HG03196 (cell line): ENCODE data around the gene LCN10.
"Not testable (repeated sequence)": the region's sequence is repeated elsewhere in the genome, so short reads cannot be mapped to it uniquely, and the experiment has no call there.

ENCODE experiments used
- ATAC-seq: cut with Tn5 transposase; IDR thresholded peaks from one replicate; pipeline ENCODE4 v1.9.1; 2021; ENCODE audit not compliant: unreplicated experiment

LCN10 gene

DNA sequence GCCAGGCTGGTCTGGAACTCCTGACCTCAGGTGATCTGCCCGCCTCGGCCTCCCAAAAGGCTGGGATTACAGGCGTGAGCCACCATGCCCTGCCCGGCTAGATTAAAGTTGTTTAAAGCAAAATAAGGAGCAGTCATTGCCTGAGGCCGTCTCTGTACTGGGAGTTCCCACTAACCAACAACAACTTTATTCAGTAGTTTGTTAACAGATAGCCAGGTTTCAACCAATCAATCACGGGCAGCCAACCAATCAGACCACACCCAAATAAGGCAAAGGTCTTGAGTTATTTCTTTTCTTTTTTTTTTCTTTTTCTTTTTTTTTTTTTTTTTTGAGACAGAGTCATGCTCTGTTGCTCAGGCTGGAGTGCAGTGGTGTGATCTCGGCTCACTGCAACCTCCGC lies 38.0 kb downstream of the LCN10 start:
- ATAC-seq: not testable (repeated sequence)

GRCh38 chr9:136703276-136703860 lies 39.4 kb downstream of the LCN10 start:
- ATAC-seq: no peak

DNA sequence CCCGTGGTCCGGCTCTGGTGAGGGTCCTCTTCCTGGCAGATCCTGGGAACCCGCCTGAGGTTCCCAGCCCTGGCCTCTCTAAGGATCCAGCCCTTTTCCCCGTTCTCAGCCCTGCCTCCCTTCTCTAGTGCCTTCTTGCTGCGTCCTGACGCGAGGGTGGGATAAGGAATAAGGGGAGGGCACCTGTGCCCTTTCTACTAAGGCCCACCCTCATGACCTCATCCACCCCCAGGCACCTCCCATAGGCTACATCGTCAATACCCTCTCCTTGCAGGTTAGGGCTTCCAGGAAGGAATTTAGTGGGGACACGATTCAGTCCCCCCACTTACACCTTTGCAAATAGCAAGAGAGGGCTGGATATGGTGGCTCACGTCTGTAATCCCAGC lies 41.1 kb downstream of the LCN10 start:
- ATAC-seq: no peak

DNA sequence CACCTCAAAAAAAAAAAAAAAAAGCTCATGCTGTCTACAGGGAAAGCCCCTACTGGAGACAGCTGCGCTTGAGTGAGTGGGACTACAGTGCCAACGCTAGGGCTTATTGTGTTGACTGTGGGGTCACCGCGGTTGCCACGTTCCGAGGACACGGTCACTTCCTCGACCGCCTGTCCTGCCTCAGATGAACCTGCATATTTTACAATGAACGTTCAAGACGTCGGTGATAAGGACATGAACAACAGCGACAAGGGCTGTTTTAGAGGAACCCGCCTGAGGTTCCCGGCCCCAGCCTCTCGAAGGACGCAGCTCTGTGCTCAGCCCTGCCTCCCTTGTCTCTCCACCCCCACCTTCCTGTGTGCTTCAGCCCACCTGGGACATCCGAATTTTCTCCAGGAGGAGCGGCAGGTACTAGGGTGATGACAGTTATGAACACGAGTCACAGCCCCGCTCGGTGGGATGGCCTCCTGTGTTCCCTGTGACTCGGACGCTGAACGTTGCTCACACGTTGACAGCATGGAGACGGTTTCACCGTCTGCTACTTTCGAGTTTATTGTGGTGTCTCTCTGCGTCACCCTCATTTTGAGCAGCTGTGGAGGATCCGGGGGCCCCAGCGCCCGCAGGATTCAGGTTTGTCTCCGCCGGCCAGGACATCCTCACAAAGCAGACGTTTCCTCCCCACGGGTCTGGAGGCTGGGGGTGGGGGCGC lies 41.6 kb downstream of the LCN10 start:
- ATAC-seq: no peak

- ATAC-seq: no peak
These were observed 42.4 kb downstream of the LCN10 start for GRCh38 chr9:136700304-136700703.

DNA sequence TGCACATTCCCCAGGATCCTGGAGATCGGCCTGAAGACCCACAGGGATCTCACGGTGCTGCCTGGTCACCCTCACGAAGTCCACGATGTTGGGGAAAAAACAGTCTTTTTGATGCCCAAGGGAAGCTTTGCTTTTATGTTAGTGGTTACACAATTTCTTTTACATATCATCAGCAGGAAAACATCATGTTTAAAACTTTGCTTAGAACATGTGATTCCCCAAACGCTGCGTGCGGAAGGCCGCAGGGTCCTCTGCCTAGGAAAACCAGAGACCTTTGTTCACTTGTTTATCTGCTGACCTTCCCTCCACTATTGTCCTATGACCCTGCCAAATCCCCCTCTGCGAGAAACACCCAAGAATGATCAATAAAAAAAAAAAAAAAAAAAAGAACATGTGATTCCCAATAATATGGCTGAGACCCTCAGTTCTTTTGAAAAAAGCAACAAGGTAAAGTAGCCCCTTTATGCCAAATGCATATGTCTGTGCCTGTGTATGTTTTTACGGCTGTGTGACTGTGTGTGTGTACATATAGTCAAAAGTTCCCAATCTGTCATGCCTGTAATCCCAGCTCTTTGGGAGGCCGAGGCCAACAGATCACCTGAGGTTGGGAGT lies 44.0 kb downstream of the LCN10 start:
- no peak for ATAC-seq

- ATAC-seq: no peak
These were observed 44.8 kb downstream of the LCN10 start for GRCh38 chr9:136697821-136698526.

DNA sequence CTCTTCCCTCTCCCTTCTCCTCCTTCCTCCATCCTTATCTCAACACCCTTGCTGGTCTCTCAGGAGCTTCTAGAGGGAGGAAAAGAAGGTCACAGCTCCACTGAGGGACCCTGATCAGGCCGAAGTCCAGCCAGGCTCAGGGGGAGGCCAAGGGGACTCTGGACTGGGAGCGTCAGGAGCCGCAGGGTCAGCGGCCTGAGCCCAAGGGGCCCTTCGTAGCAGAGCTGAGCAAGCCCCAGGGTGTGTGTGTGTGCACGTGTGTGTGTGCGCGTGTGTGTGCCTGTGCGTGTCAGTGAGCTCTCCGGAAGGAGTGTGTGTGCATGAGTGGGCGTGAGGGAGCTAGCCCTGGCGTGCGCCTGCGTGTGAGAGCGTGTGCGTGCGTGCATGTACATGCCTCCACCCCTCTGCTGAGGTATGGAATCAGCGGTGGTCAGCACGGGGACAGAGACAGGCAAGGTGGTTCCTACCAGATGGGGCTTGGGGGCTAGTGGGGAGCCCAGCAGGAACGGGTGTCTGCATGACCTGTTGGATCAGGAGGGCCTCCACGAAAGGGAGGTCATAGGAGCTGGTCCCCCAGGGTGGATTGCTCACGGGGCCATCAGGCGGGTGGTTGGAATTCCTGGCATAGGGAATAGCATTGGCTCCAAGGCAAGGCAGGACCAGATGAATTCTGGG lies 45.5 kb downstream of the LCN10 start:
- ATAC-seq: no peak

- no peak for ATAC-seq
These were observed 46.2 kb downstream of the LCN10 start for GRCh38 chr9:136696502-136696901.

- ATAC-seq: no peak
These were observed 46.8 kb downstream of the LCN10 start for GRCh38 chr9:136695955-136696354.

- no peak for ATAC-seq
These were observed 47.3 kb downstream of the LCN10 start for GRCh38 chr9:136695435-136695895.

GRCh38 chr9:136694872-136695247 lies 47.9 kb downstream of the LCN10 start:
- ATAC-seq: no peak

DNA sequence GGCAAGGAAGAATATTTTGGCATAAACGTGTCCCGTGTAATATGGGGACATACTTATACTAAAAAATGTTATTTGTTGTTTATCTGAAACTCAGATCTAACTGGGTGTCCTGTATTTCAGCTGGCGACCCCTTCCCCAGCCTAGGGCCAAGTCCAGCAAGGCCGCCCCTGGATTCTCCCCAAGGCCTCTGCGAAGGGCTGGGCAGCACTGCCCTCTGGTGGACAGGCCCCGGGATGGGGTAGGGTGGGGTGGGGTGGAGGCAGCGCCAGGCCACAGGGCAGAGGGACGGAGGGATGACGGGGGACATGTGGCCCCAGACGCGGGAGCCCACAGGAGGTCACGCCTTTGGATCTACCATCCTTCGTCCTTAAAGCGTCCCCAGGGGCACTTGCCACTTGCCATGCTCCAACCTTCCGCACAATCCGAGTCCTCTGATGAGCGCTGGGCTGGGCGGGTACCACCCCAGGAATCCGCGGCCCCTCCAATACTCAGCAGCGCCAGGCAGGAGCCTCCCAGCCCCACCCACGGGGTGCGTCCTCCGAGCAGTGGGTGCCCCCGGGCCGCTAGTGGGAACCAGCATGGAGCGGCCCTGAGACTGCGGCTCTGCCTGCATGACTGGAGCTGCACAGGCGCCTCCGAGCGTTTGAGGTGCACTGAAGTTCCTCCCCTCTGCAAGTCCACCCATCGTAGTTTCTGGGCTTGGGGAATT lies 48.4 kb downstream of the LCN10 start:
- no peak for ATAC-seq

- no peak for ATAC-seq
These were observed 49.1 kb downstream of the LCN10 start for GRCh38 chr9:136693490-136694162.

- ATAC-seq: no peak
These were observed 49.6 kb downstream of the LCN10 start for GRCh38 chr9:136693135-136693489.

DNA sequence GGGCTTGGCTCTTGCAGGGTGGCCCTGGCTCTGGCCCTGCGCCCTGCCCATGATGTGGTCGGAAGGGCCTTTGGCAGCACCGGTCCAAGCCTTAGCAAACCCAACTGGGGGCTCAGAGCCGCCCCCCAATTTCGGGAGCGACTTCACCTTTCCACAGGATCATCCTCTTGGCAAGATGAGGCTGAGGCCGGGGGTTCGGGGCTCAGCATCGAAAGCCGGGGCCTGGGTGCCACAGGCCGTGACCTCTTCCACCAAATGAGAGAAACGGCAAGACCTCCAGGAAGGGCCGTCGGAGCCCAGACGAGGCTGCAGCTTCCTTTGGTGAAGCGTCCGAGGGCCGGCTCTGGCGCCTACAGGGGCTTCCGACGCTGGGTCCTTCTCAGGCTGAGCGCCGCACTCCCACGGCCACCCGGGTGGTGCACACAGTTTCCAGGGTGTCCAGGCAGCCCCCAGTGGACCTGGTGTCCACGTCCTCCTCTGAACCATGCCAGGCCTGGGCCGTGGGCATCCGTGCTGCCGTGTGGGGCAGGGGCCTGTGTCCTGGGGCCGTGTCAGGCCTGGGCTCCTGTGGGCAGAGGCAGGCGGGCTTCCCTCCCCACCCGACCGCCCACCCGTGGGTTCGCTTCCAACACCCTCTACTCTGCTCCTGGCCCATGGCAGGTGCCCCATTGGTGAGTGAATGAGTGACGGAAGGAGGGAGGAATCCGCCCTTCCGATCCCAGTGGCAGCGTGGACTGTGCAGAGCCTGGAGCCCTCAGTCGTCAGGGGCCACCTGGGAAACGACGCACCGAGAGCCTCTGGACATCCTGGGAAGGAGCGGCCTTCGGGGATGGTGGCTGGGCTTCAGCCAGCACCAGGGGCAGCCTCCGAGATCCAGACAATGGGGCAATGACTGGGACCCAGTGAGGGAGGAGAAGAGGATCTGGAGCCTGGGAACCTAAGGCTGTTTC lies 50.3 kb downstream of the LCN10 start:
- ATAC-seq: no peak

DNA sequence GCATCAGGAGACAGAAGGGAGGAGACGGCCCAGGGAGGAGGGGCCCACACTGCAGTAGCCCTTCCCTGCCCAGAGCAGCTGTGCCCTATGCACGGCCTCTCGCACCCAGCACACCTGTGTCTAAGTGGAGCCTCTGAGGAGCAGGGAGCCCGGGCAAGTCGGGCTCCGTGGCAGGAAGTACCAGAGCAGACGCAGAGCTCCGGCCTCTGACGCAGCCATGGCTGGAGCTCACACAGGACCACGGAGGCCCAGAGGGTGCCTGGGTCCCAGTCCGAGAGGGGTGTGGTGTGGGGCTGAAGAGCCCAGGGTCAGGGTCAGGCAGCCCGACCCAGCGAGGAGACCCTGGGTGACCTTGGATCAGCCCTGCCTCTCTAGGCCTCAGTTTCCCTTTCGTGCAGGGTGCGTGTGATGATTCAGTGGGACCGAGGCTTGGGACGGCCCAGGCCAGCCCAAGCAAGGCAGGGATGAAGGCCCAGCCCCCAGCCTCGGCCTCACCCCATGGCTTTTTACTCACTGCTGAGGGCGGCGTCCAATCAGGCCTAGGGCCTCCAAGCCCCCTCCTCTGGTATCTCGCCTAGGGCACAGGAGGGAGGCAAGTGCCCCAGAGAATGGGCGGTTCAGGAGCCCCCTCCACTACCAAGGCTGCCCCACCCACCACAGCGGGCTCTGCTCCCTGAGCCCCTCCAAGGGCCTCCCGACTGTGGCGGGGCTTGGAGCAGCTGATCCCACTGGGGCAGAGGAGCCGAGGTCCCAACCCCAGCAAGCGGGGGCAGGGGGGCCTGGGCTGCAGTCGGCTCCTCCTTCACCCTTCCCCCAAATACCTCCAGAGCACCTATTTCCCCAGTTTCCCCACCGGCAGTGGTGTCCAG lies 51.2 kb downstream of the LCN10 start:
- no peak for ATAC-seq

GRCh38 chr9:136690806-136691261 lies 51.9 kb downstream of the LCN10 start:
- ATAC-seq: no peak
